Activated CD4-positive, alpha-beta memory T cell treated with anti-CD3 and anti-CD28 coated beads, Interleukin-2, amount 10 ng/mL, durations not matched to agents 7 days and 5 days (primary cell): ENCODE results near the gene IFNGR1. TPM values are rescaled to one million over a fixed set of nuclear protein-coding genes. Genes with fewer than 3 reads are reported as not detected.

Experiments
- CTCF ChIA-PET: fragments of 350-600 bp; sonication (Branson Sonifier 250); formaldehyde crosslinking; loops from one replicate; lab custom pipeline; 2021; ENCODE audit warnings: antibody characterized with exemption, inconsistent platforms; lab: Charles Lee
- POLR2A ChIA-PET: fragments of 350-600 bp; sonication (Branson Sonifier 250); formaldehyde crosslinking; loops from one replicate; lab custom pipeline; 2021; ENCODE audit warnings: antibody characterized with exemption; lab: Charles Lee
- DNase-seq: peaks from one replicate; pipeline ENCODE4 v3.0.0-alpha.2; 2020
- H3K27ac Mint-ChIP-seq: one replicate; pipeline ENCODE4 v1.8.0; 2021; ENCODE audit warnings: mild to moderate bottlenecking, mixed read lengths
- H3K27me3 Mint-ChIP-seq: one replicate; pipeline ENCODE4 v1.8.0; 2021; ENCODE audit warnings: mixed read lengths
- H3K36me3 Mint-ChIP-seq: one replicate; pipeline ENCODE4 v1.8.0; 2021; ENCODE audit warnings: low read depth, mixed read lengths
- H3K4me1 Mint-ChIP-seq: one replicate; pipeline ENCODE4 v1.8.0; 2021; ENCODE audit warnings: mixed read lengths
- H3K4me3 Mint-ChIP-seq: one replicate; pipeline ENCODE4 v1.8.0; 2021; ENCODE audit warnings: mild to moderate bottlenecking, mixed read lengths
- H3K9me3 Mint-ChIP-seq: one replicate; pipeline ENCODE4 v1.8.0; 2021; ENCODE audit warnings: mixed read lengths
- total RNA-seq, 2 experiments: library from RNA; stranded (reverse); gene quantifications; one replicate each; pipeline ENCODE4 v1.2.3, GENCODE V29; 2021

Gene IFNGR1
- total RNA-seq, 2 experiments from 2014 or later: 27.3 to 28.9 TPM

GRCh38 chr6:137230956-137231555 is 11.9 kb upstream of the IFNGR1 start:
- POLR2A ChIA-PET: interaction anchor here (1.1 to 1.6 kb wide), 4 partner anchors 8 to 31 kb away, joined by 3 to 6 read pairs (median 4); no protein-coding TSS in a partner anchor
- peaks cover 11% of the 10 kb centered on the region for H3K27me3 Mint-ChIP-seq
- H3K36me3 Mint-ChIP-seq: no peaks in the 10 kb centered on the region
- no peak overlapping the region for H3K4me3 Mint-ChIP-seq
- peaks cover 53% of the 10 kb centered on the region for H3K4me1 Mint-ChIP-seq
- DNase-seq: no peak
- CTCF ChIA-PET: interaction anchor here (0.6 to 0.9 kb wide), 2 partner anchors 143 to 184 kb away, joined by 3 read pairs; no protein-coding TSS in a partner anchor
- H3K27ac Mint-ChIP-seq: no peak overlapping the region
- no peaks in the 10 kb centered on the region for H3K9me3 Mint-ChIP-seq

GRCh38 chr6:137230547-137230946 is 11.4 kb upstream of the IFNGR1 start:
- DNase-seq: no peak
- no peaks in the 10 kb centered on the region for H3K36me3 Mint-ChIP-seq
- peaks cover 11% of the 10 kb centered on the region for H3K27me3 Mint-ChIP-seq
- ChIA-PET POLR2A (interaction anchor here (1.5 kb wide), 1 partner anchor 13 kb away, joined by 4 read pairs; no protein-coding TSS in a partner anchor), CTCF (no interaction called here)
- H3K4me3 Mint-ChIP-seq: no peak overlapping the region
- no peak overlapping the region for H3K27ac Mint-ChIP-seq
- H3K9me3 Mint-ChIP-seq: no peaks in the 10 kb centered on the region
- H3K4me1 Mint-ChIP-seq: peaks cover 52% of the 10 kb centered on the region

- DNase-seq: no peak
- CTCF ChIA-PET: interaction anchor here (0.6 kb wide), 1 partner anchor 42 kb away, joined by 3 read pairs; no protein-coding TSS in a partner anchor
- Mint-ChIP-seq H3K4me3 (no peak overlapping the region), H3K27ac (no peak overlapping the region), H3K27me3 (peaks cover 11% of the 10 kb centered on the region), H3K36me3 (no peaks in the 10 kb centered on the region), H3K9me3 (no peaks in the 10 kb centered on the region), H3K4me1 (peaks cover 51% of the 10 kb centered on the region)
- POLR2A ChIA-PET: interaction anchor here (1.5 kb wide), 1 partner anchor 11 kb away, joined by 4 read pairs; no protein-coding TSS in a partner anchor
These were observed 10.0 kb upstream of the IFNGR1 start for GRCh38 chr6:137229075-137229759.

- ChIA-PET POLR2A (no interaction called here), CTCF (interaction anchor here (0.6 kb wide), 1 partner anchor 1411 kb away, joined by 3 read pairs; no protein-coding TSS in a partner anchor)
- Mint-ChIP-seq H3K27me3 (peaks cover 11% of the 10 kb centered on the region), H3K27ac (no peak overlapping the region), H3K36me3 (no peaks in the 10 kb centered on the region), H3K4me1 (peaks cover 50% of the 10 kb centered on the region), H3K4me3 (no peak overlapping the region), H3K9me3 (no peaks in the 10 kb centered on the region)
- DNase-seq: no peak
These were observed 8.7 kb upstream of the IFNGR1 start for GRCh38 chr6:137227871-137228302.

- Mint-ChIP-seq H3K27ac (no peak overlapping the region), H3K36me3 (no peaks in the 10 kb centered on the region), H3K4me1 (peaks cover 40% of the 10 kb centered on the region), H3K4me3 (no peak overlapping the region), H3K9me3 (no peaks in the 10 kb centered on the region), H3K27me3 (peaks cover 11% of the 10 kb centered on the region)
- no peak for DNase-seq
- ChIA-PET CTCF (no interaction called here), POLR2A (no interaction called here)
These were observed 7.5 kb upstream of the IFNGR1 start for GRCh38 chr6:137226697-137227096.

GRCh38 chr6:137224799-137225198 is 5.6 kb upstream of the IFNGR1 start:
- peaks cover 30% of the 10 kb centered on the region for H3K4me1 Mint-ChIP-seq
- ChIA-PET POLR2A (no interaction called here), CTCF (no interaction called here)
- no peaks in the 10 kb centered on the region for H3K9me3 Mint-ChIP-seq
- no peak for DNase-seq
- no peak overlapping the region for H3K4me3 Mint-ChIP-seq
- peak overlapping the region; percentile 34 for H3K27ac Mint-ChIP-seq
- H3K36me3 Mint-ChIP-seq: no peaks in the 10 kb centered on the region
- H3K27me3 Mint-ChIP-seq: peaks cover 11% of the 10 kb centered on the region

- Mint-ChIP-seq H3K27me3 (peaks cover 4% of the 10 kb centered on the region), H3K27ac (no peak overlapping the region), H3K9me3 (no peaks in the 10 kb centered on the region), H3K36me3 (peaks cover 2% of the 10 kb centered on the region), H3K4me3 (no peak overlapping the region), H3K4me1 (peaks cover 37% of the 10 kb centered on the region)
- CTCF ChIA-PET: no interaction called here
- POLR2A ChIA-PET: interaction anchor here (1.0 to 2.0 kb wide), 3 partner anchors 8 to 57 kb away, joined by 4 to 6 read pairs (median 4); no protein-coding TSS in a partner anchor
- no peak for DNase-seq
These were observed 4.4 kb upstream of the IFNGR1 start for GRCh38 chr6:137223370-137224131.

GRCh38 chr6:137222381-137222780 is 3.2 kb upstream of the IFNGR1 start:
- Mint-ChIP-seq H3K4me1 (peaks cover 44% of the 10 kb centered on the region), H3K36me3 (peaks cover 6% of the 10 kb centered on the region), H3K4me3 (no peak overlapping the region), H3K27ac (no peak overlapping the region), H3K9me3 (no peaks in the 10 kb centered on the region), H3K27me3 (no peaks in the 10 kb centered on the region)
- POLR2A ChIA-PET: interaction anchor here (1.8 to 2.0 kb wide), 2 partner anchors 9 to 46 kb away, joined by 4 to 6 read pairs; no protein-coding TSS in a partner anchor
- CTCF ChIA-PET: no interaction called here
- DNase-seq: no peak

- Mint-ChIP-seq H3K27me3 (no peaks in the 10 kb centered on the region), H3K4me3 (peak overlapping the region; percentile 99), H3K4me1 (peaks cover 50% of the 10 kb centered on the region), H3K9me3 (no peaks in the 10 kb centered on the region), H3K36me3 (peaks cover 12% of the 10 kb centered on the region), H3K27ac (peak overlapping the region; percentile 86)
- ChIA-PET POLR2A (interaction anchor here (1.2 kb wide), 1 partner anchor 12 kb away, joined by 3 read pairs; no protein-coding TSS in a partner anchor), CTCF (no interaction called here)
- no peak for DNase-seq
These were observed 573 bp upstream of the IFNGR1 start for GRCh38 chr6:137219664-137220252.

GRCh38 chr6:137218473-137218916 is 690 bp downstream of the IFNGR1 start:
- ChIA-PET POLR2A (interaction anchor here (0.8 to 1.4 kb wide), 5 partner anchors 11 to 434 kb away, joined by 3 to 5 read pairs (median 4); no protein-coding TSS in a partner anchor), CTCF (interaction anchor here (0.9 to 1.8 kb wide), 2 partner anchors 25 to 53 kb away, joined by 3 to 4 read pairs; no protein-coding TSS in a partner anchor)
- H3K27me3 Mint-ChIP-seq: no peaks in the 10 kb centered on the region
- H3K4me3 Mint-ChIP-seq: peak overlapping the region; percentile 99
- H3K36me3 Mint-ChIP-seq: peaks cover 25% of the 10 kb centered on the region
- peak overlapping the region; percentile 94 for H3K27ac Mint-ChIP-seq
- peaks cover 50% of the 10 kb centered on the region for H3K4me1 Mint-ChIP-seq
- DNase-seq: peak; percentile 57
- no peaks in the 10 kb centered on the region for H3K9me3 Mint-ChIP-seq

- H3K36me3 Mint-ChIP-seq: peaks cover 30% of the 10 kb centered on the region
- POLR2A ChIA-PET: interaction anchor here (0.8 to 1.4 kb wide), 6 partner anchors 12 to 434 kb away, joined by 3 to 5 read pairs (median 4); no protein-coding TSS in a partner anchor
- CTCF ChIA-PET: interaction anchor here (0.9 to 1.8 kb wide), 2 partner anchors 25 to 52 kb away, joined by 3 to 4 read pairs; no protein-coding TSS in a partner anchor
- H3K27ac Mint-ChIP-seq: peak overlapping the region; percentile 94
- peak; percentile 22 for DNase-seq
- peaks cover 51% of the 10 kb centered on the region for H3K4me1 Mint-ChIP-seq
- H3K4me3 Mint-ChIP-seq: peak overlapping the region; percentile 99
- no peaks in the 10 kb centered on the region for H3K9me3 Mint-ChIP-seq
- H3K27me3 Mint-ChIP-seq: no peaks in the 10 kb centered on the region
These were observed 1.2 kb downstream of the IFNGR1 start for GRCh38 chr6:137217801-137218472.
